GM12878 (cell line): ENCODE measurements around the gene RPL22. TPM values are rescaled to one million over a fixed set of nuclear protein-coding genes. Genes with fewer than 3 reads are reported as not detected.

Experiments used
- ATAC-seq: fragments of 200-7000 bp; cut with Tn5 transposase; 3 replicates; pipeline ENCODE4 v1.9.1; 2020; ENCODE audit warnings: mild to moderate bottlenecking, moderate library complexity
- BruUV-seq: library from RNA; stranded (reverse); fragments of 400-500 nt; replicated peaks from 2 replicates; lab custom pipeline; 2021; lab: Mats Ljungman, UMichigan
- CTCF ChIA-PET: fragments of 300-600 bp; sonication (Branson Sonifier 250); formaldehyde crosslinking; extraction: SDS; loops from one replicate; lab custom pipeline; 2021; ENCODE audit warnings: inconsistent platforms; lab: Yijun Ruan, JAX
- POLR2A ChIA-PET: fragments of 350-600 bp; formaldehyde crosslinking; extraction: SDS; loops from one replicate; lab custom pipeline; 2021; ENCODE audit warnings: inconsistent platforms; lab: Charles Lee
- RAD21 ChIA-PET: fragments of 300-600 bp; sonication (Branson Sonifier 250); formaldehyde crosslinking; loops from one replicate; lab custom pipeline; 2023; ENCODE audit warnings: antibody characterized with exemption; ENCODE audit not compliant: unreplicated experiment; lab: Charles Lee
- SMC1A ChIA-PET: fragments of 300-600 bp; sonication (Branson Sonifier 250); formaldehyde crosslinking; loops from one replicate; lab custom pipeline; 2023; ENCODE audit not compliant: unreplicated experiment, uncharacterized antibody; lab: Charles Lee
- DNase-seq: peaks from one replicate; pipeline ENCODE4 v3.0.0-alpha.2; 2011; ENCODE audit warnings: low read depth, low spot score
- FAIRE-seq: peaks from 3 replicates; lab custom pipeline; 2011; peaks lifted over from hg19 to GRCh38; lab: Jason Lieb, UNC
- H2AFZ ChIP-seq: 2 replicates; pipeline ENCODE4 v1.6.0; 2011; ENCODE audit warnings: low read depth, low read length, control low read depth; ENCODE audit not compliant: control insufficient read depth
- H3K27ac ChIP-seq: 2 replicates; pipeline ENCODE4 v1.5.1; 2011; ENCODE audit warnings: control low read depth; ENCODE audit not compliant: control insufficient read depth, insufficient read depth
- H3K27me3 ChIP-seq, 2 experiments: replicated peaks in 1 of 2; 2 replicates each; pipeline versions ENCODE4 v1.6.0 to v1.6.1; 2011; ENCODE audit warnings: low read length in 1 of 2; ENCODE audit not compliant: control insufficient read depth in 2 of 2, insufficient read depth in 2 of 2
- H3K36me3 ChIP-seq, 2 experiments: 2 replicates each; pipeline ENCODE4 v1.5.1; 2011; ENCODE audit warnings: low read length in 1 of 2; ENCODE audit not compliant: control insufficient read depth in 2 of 2, insufficient read depth in 2 of 2
- H3K4me1 ChIP-seq: 2 replicates; pipeline ENCODE4 v1.6.1; 2011; ENCODE audit warnings: mild to moderate bottlenecking, low read length, moderate library complexity, mixed read lengths; ENCODE audit not compliant: control insufficient read depth, insufficient read depth
- H3K4me2 ChIP-seq: 2 replicates; pipeline ENCODE4 v1.6.0; 2011; ENCODE audit warnings: control low read depth; ENCODE audit not compliant: control insufficient read depth, insufficient read depth
- H3K4me3 ChIP-seq: fragments of 200-600 bp; sonication (generic); 2 replicates; pipeline ENCODE4 v1.5.1; 2016
- H3K79me2 ChIP-seq: 2 replicates; pipeline ENCODE4 v1.6.0; 2011; ENCODE audit warnings: low read length; ENCODE audit not compliant: control insufficient read depth, insufficient read depth
- H3K9ac ChIP-seq: 2 replicates; pipeline ENCODE4 v1.8.0; 2011; ENCODE audit warnings: low read length, control low read depth, mixed read lengths; ENCODE audit not compliant: control insufficient read depth, insufficient read depth
- H3K9me3 ChIP-seq: replicated peaks from 3 replicates; pipeline ENCODE4 v1.5.1; 2011; ENCODE audit warnings: mild to moderate bottlenecking, low read length; ENCODE audit not compliant: control insufficient read depth, insufficient read depth
- H4K20me1 ChIP-seq: 2 replicates; pipeline ENCODE4 v1.6.0; 2011; ENCODE audit not compliant: control insufficient read depth, insufficient read depth
- ASH2L ChIP-seq: fragments of 300-600, 200-600 bp; sonication (generic); IDR thresholded peaks from 2 replicates; pipeline ENCODE4 v1.6.1; 2017; ENCODE audit warnings: low read depth, mild to moderate bottlenecking, borderline replicate concordance
- ATF3 ChIP-seq: IDR thresholded peaks from 2 replicates; pipeline ENCODE4 v1.6.1; 2011; ENCODE audit warnings: low read depth, mild to moderate bottlenecking, low read length, moderate library complexity, borderline replicate concordance; ENCODE audit errors: extremely low read depth
- BHLHE40 ChIP-seq, 2 experiments: fragments of 450-650 bp in 1 of 2; IDR thresholded peaks; 2 replicates each; pipeline ENCODE4 v1.6.1; 2011 to 2017; ENCODE audit warnings: low read depth in 2 of 2, borderline replicate concordance in 1 of 2, improper control_type of control experiment in 1 of 2, low read length in 1 of 2, mild to moderate bottlenecking in 1 of 2
- EGR1 ChIP-seq, 2 experiments: IDR thresholded peaks; 1 replicate in 1 of 2; 2 replicates in 1 of 2; pipeline ENCODE4 v1.6.1; 2011 to 2012; ENCODE audit warnings: low read depth in 2 of 2, low read length in 2 of 2, borderline replicate concordance in 1 of 2, mild to moderate bottlenecking in 1 of 2, moderate library complexity in 1 of 2
- FOXM1 ChIP-seq: IDR thresholded peaks from 2 replicates; pipeline ENCODE4 v1.6.1; 2012; ENCODE audit warnings: low read depth, mild to moderate bottlenecking, inconsistent platforms, low read length, moderate library complexity
- NR2C2 ChIP-seq: IDR thresholded peaks from 2 replicates; pipeline ENCODE4 v1.6.1; 2011; ENCODE audit warnings: borderline replicate concordance, low read depth; ENCODE audit not compliant: control insufficient read depth, insufficient read length
- STAT3 ChIP-seq: IDR thresholded peaks from 2 replicates; pipeline ENCODE4 v1.6.1; 2011; ENCODE audit warnings: low read depth, low read length, improper control_type of control experiment
- TARDBP ChIP-seq: IDR thresholded peaks from 2 replicates; pipeline ENCODE4 v1.6.1; 2016; ENCODE audit warnings: borderline replicate concordance
- USF2 ChIP-seq: IDR thresholded peaks from 2 replicates; pipeline ENCODE4 v1.6.1; 2011; ENCODE audit warnings: low read depth, low read length, improper control_type of control experiment, borderline replicate concordance
- ZNF622 ChIP-seq: fragments of 450-650 bp; IDR thresholded peaks from 2 replicates; pipeline ENCODE4 v1.6.1; 2017; ENCODE audit warnings: mild to moderate bottlenecking, inconsistent platforms
- ZSCAN29 ChIP-seq: fragments of 450-650 bp; IDR thresholded peaks from 2 replicates; pipeline ENCODE4 v1.6.1; 2017; ENCODE audit warnings: mild to moderate bottlenecking, moderate library complexity
- WGBS: methylation state at CpG from one replicate; pipeline ENCODE4 v1.1.6; 2016; ENCODE audit warnings: low lambda C conversion rate; ENCODE audit not compliant: insufficient replicate concordance, insufficient coverage; ENCODE audit errors: missing lambda C conversion rate; 5-methylcytosine and 5-hydroxymethylcytosine counted together
- in situ Hi-C: fragments of 300-500 bp; cut with MboI; formaldehyde crosslinking; loops from 9 replicates; pipeline ENCODE4 v1.14.3; 2018; ENCODE audit warnings: mixed read lengths
- intact Hi-C: fragments of 100-400 bp; cut with micrococcal nuclease; formaldehyde crosslinking; loops from one replicate; pipeline ENCODE4 v1.14.2; 2022; ENCODE audit not compliant: unreplicated experiment
- polyA plus RNA-seq, 11 experiments: library from polyadenylated mRNA; depleted of rRNA in 4 of 11; unstranded in 6 of 11; stranded (reverse) in 5 of 11; fragments of >200 nt; fragmentation: Nextera tagmentation in 4 of 11; fragmentation: Illumina TruSeq in 1 of 11; extraction: Ambion mirVana in 4 of 11; extraction: Trizol in 1 of 11; gene quantifications; 1 replicate in 1 of 11; 2 replicates in 10 of 11; pipeline versions ENCODE4 v1.2.1 to v1.2.3, GENCODE V29; 2011 to 2016; ENCODE audit warnings: inconsistent platforms in 2 of 11, missing spikeins in 2 of 11, low read depth in 1 of 11
- total RNA-seq, 4 experiments: library from RNA; depleted of rRNA in 3 of 4; stranded (reverse); fragments of >200 nt in 3 of 4; fragmentation: Illumina TruSeq in 1 of 4; extraction: Trizol in 1 of 4; gene quantifications; 2 replicates each; pipeline versions ENCODE4 v1.2.1 to v1.2.3, GENCODE V29; 2013 to 2021

RPL22 gene
- total and polyA plus RNA-seq, 10 of the 15 experiments (the other 5 are each of a cell fraction or from before 2014, with no cell fraction given): 191 to 560 (median 430) TPM

GRCh38 chr1:6165027-6165426, 34.4 kb downstream of the RPL22 start:
- no peak for FAIRE-seq
- no peaks in the 10 kb centered on the region; a peak in 2 of 4 replicates for H3K27me3 ChIP-seq

More at GRCh38 chr1:6165027-6165426, 34.4 kb downstream of the RPL22 start:
- WGBS: 14% methylated on average over 3 of the region's 7 CpGs
- BruUV-seq: no TSS peak
- intact Hi-C loops: loop anchor here (5.0 kb wide), 1 partner anchor 48 kb away; no protein-coding TSS in a partner anchor
- RAD21 ChIA-PET: no interaction called here
- H3K4me1 ChIP-seq: no peaks in the 10 kb centered on the region
- H2AFZ ChIP-seq: no peak overlapping the region
- no peak overlapping the region for H3K4me3 ChIP-seq
- no peaks in the 10 kb centered on the region for H4K20me1 ChIP-seq
- H3K79me2 ChIP-seq: no peaks in the 10 kb centered on the region
- POLR2A ChIA-PET: no interaction called here
- H3K9me3 ChIP-seq: no peaks in the 10 kb centered on the region
- no peak overlapping the region for H3K4me2 ChIP-seq
- no peaks in the 10 kb centered on the region for H3K36me3 ChIP-seq
- CTCF ChIA-PET: no interaction called here
- DNase-seq (no peak), ATAC-seq (no peak)
- SMC1A ChIA-PET: no interaction called here
- no peak overlapping the region for H3K9ac ChIP-seq
- H3K27ac ChIP-seq: no peak overlapping the region
- TF ChIP-seq ZSCAN29 (no peak), STAT3 (no peak), ASH2L (no peak), EGR1 (IDR thresholded peaks at IDR 0.05; ENCODE audit: borderline replicate concordance in 1 of 2, low read depth in 2 of 2, low read length in 2 of 2) (no peak), BHLHE40 (IDR thresholded peaks at IDR 0.05; ENCODE audit: borderline replicate concordance in 1 of 2, low read depth in 2 of 2, low read length in 1 of 2) (no peak), NR2C2 (no peak), TARDBP (no peak), USF2 (no peak), ZNF622 (no peak), ATF3 (no peak), FOXM1 (no peak)
- in situ Hi-C loops: no loop called here
